ENCODE results near the gene MAST1.

Gene MAST1

GRCh38 chr19:12864721-12865715, 26.7 kb downstream of the MAST1 start:
- DNase-seq = no peak
- H3K27ac ChIP-seq (ENCODE audit: insufficient read depth in 1 of 2, low read depth in 1 of 2, low read length in 2 of 2, poor library complexity in 1 of 2, severe bottlenecking in 2 of 2) = no peak overlapping the region
- POLR2A ChIA-PET = interaction anchor here (0.6 kb wide), 1 partner anchor 166 kb away, joined by 4 read pairs; no protein-coding TSS in a partner anchor

GRCh38 chr19:12865746-12866415, 27.6 kb downstream of the MAST1 start:
- H3K4me3 ChIP-seq (ENCODE audit: control insufficient read depth in 1 of 7, extremely low read depth in 1 of 7, insufficient read depth in 4 of 7, low read depth in 2 of 7, low read length in 6 of 7) = no peak overlapping the region
- DNase-seq = no peak
- H3K27ac ChIP-seq (ENCODE audit: insufficient read depth in 1 of 2, low read depth in 1 of 2, low read length in 2 of 2, poor library complexity in 1 of 2, severe bottlenecking in 2 of 2) = no peak overlapping the region
- H3K4me1 ChIP-seq (ENCODE audit: control extremely low read depth in 1 of 4, control insufficient read depth in 4 of 4, insufficient read depth in 4 of 4, low read length in 3 of 4) = peaks cover 0 to 12% (median 8%) of the 10 kb centered on the region in 4 experiments
- H3K27me3 ChIP-seq (replicated peaks in 2 of 5; ENCODE audit: control insufficient read depth in 4 of 5, insufficient read depth in 5 of 5, low read length in 4 of 5) = peaks cover 0 to 4% (median 0%) of the 10 kb centered on the region in 5 experiments
- no peaks in the 10 kb centered on the region for H3K9me3 ChIP-seq (ENCODE audit: control extremely low read depth in 1 of 5, control insufficient read depth in 4 of 5, insufficient read depth in 2 of 5, low read depth in 1 of 5, low read length in 4 of 5)
- ChIA-PET CTCF (interaction anchor here (1.7 to 3.4 kb wide), 3 partner anchors 17 to 18 kb away, joined by 6 to 17 read pairs (median 8); no protein-coding TSS in a partner anchor), POLR2A (no interaction called here)
- H3K36me3 ChIP-seq (ENCODE audit: control insufficient read depth in 4 of 4, insufficient read depth in 4 of 4, low read length in 3 of 4) = no peaks in the 10 kb centered on the region
- 96% methylated on average over 13 of the region's 19 CpGs for WGBS (ENCODE audit: insufficient coverage)

More at GRCh38 chr19:12864721-12865715, 26.7 kb downstream of the MAST1 start:
- WGBS (ENCODE audit: insufficient coverage) = 93% methylated on average over 28 of the region's 34 CpGs
- no peaks in the 10 kb centered on the region for H3K36me3 ChIP-seq (ENCODE audit: control insufficient read depth in 4 of 4, insufficient read depth in 4 of 4, low read length in 3 of 4)
- H3K4me1 ChIP-seq (ENCODE audit: control extremely low read depth in 1 of 4, control insufficient read depth in 4 of 4, insufficient read depth in 4 of 4, low read length in 3 of 4) = peaks cover 0 to 12% (median 8%) of the 10 kb centered on the region in 4 experiments
- H3K9me3 ChIP-seq (ENCODE audit: control extremely low read depth in 1 of 5, control insufficient read depth in 4 of 5, insufficient read depth in 2 of 5, low read depth in 1 of 5, low read length in 4 of 5) = no peaks in the 10 kb centered on the region
- CTCF ChIA-PET = interaction anchor here (0.7 to 3.4 kb wide), 5 partner anchors 16 to 100 kb away, joined by 3 to 17 read pairs (median 6); no protein-coding TSS in a partner anchor
- peaks cover 0 to 4% (median 0%) of the 10 kb centered on the region in 5 experiments for H3K27me3 ChIP-seq (replicated peaks in 2 of 5; ENCODE audit: control insufficient read depth in 4 of 5, insufficient read depth in 5 of 5, low read length in 4 of 5)
- H3K4me3 ChIP-seq (ENCODE audit: control insufficient read depth in 1 of 7, extremely low read depth in 1 of 7, insufficient read depth in 4 of 7, low read depth in 2 of 7, low read length in 6 of 7) = no peak overlapping the region

- H3K27me3 ChIP-seq (replicated peaks in 2 of 5; ENCODE audit: control insufficient read depth in 4 of 5, insufficient read depth in 5 of 5, low read length in 4 of 5) = peaks cover 0 to 4% (median 0%) of the 10 kb centered on the region in 5 experiments
- WGBS (ENCODE audit: insufficient coverage) = 95% methylated on average over 17 of the region's 29 CpGs
- H3K27ac ChIP-seq (ENCODE audit: insufficient read depth in 1 of 2, low read depth in 1 of 2, low read length in 2 of 2, poor library complexity in 1 of 2, severe bottlenecking in 2 of 2) = peak overlapping the region in 1 of 2 experiments; percentile 79
- peaks cover 0 to 12% (median 8%) of the 10 kb centered on the region in 4 experiments for H3K4me1 ChIP-seq (ENCODE audit: control extremely low read depth in 1 of 4, control insufficient read depth in 4 of 4, insufficient read depth in 4 of 4, low read length in 3 of 4)
- POLR2A ChIA-PET = interaction anchor here (0.7 kb wide), 1 partner anchor 224 kb away, joined by 3 read pairs; no protein-coding TSS in a partner anchor
- no peak for DNase-seq
- no peaks in the 10 kb centered on the region for H3K36me3 ChIP-seq (ENCODE audit: control insufficient read depth in 4 of 4, insufficient read depth in 4 of 4, low read length in 3 of 4)
- CTCF ChIA-PET = interaction anchor here (0.6 to 3.4 kb wide), 6 partner anchors 12 to 106 kb away, joined by 3 to 17 read pairs (median 4); no protein-coding TSS in a partner anchor
- H3K9me3 ChIP-seq (ENCODE audit: control extremely low read depth in 1 of 5, control insufficient read depth in 4 of 5, insufficient read depth in 2 of 5, low read depth in 1 of 5, low read length in 4 of 5) = no peaks in the 10 kb centered on the region
- H3K4me3 ChIP-seq (ENCODE audit: control insufficient read depth in 1 of 7, extremely low read depth in 1 of 7, insufficient read depth in 4 of 7, low read depth in 2 of 7, low read length in 6 of 7) = peak overlapping the region in 4 of 7 experiments; percentile 73 to 94 (median 80)
Observed at GRCh38 chr19:12866416-12867119, 28.3 kb downstream of the MAST1 start.

GRCh38 chr19:12867120-12868099, 29.1 kb downstream of the MAST1 start:
- POLR2A ChIA-PET = interaction anchor here (0.6 to 0.7 kb wide), 2 partner anchors 14 to 225 kb away, joined by 3 read pairs; no protein-coding TSS in a partner anchor
- Histone ChIP-seq H3K36me3 (ENCODE audit: control insufficient read depth in 4 of 4, insufficient read depth in 4 of 4, low read length in 3 of 4) (no peaks in the 10 kb centered on the region), H3K9me3 (ENCODE audit: control extremely low read depth in 1 of 5, control insufficient read depth in 4 of 5, insufficient read depth in 2 of 5, low read depth in 1 of 5, low read length in 4 of 5) (no peaks in the 10 kb centered on the region), H3K27ac (ENCODE audit: insufficient read depth in 1 of 2, low read depth in 1 of 2, low read length in 2 of 2, poor library complexity in 1 of 2, severe bottlenecking in 2 of 2) (peak overlapping the region in 1 of 2 experiments; percentile 79), H3K4me3 (ENCODE audit: control insufficient read depth in 1 of 7, extremely low read depth in 1 of 7, insufficient read depth in 4 of 7, low read depth in 2 of 7, low read length in 6 of 7) (peak overlapping the region; percentile 55 to 94 (median 73)), H3K27me3 (replicated peaks in 2 of 5; ENCODE audit: control insufficient read depth in 4 of 5, insufficient read depth in 5 of 5, low read length in 4 of 5) (peaks cover 0 to 4% (median 0%) of the 10 kb centered on the region in 5 experiments), H3K4me1 (ENCODE audit: control extremely low read depth in 1 of 4, control insufficient read depth in 4 of 4, insufficient read depth in 4 of 4, low read length in 3 of 4) (peaks cover 0 to 12% (median 8%) of the 10 kb centered on the region in 4 experiments)
- 2% methylated on average over 34 of the region's 51 CpGs for WGBS (ENCODE audit: insufficient coverage)
- DNase-seq = peak; percentile 85 to 88 (median 87)
- CTCF ChIA-PET = interaction anchor here (0.6 to 1.1 kb wide), 5 partner anchors 13 to 107 kb away, joined by 3 to 5 read pairs (median 3); no protein-coding TSS in a partner anchor

GRCh38 chr19:12868540-12869112, 30.3 kb downstream of the MAST1 start:
- Histone ChIP-seq H3K27me3 (replicated peaks in 2 of 5; ENCODE audit: control insufficient read depth in 4 of 5, insufficient read depth in 5 of 5, low read length in 4 of 5) (peaks cover 0 to 2% (median 0%) of the 10 kb centered on the region in 5 experiments), H3K4me1 (ENCODE audit: control extremely low read depth in 1 of 4, control insufficient read depth in 4 of 4, insufficient read depth in 4 of 4, low read length in 3 of 4) (peaks cover 0 to 12% (median 8%) of the 10 kb centered on the region in 4 experiments), H3K36me3 (ENCODE audit: control insufficient read depth in 4 of 4, insufficient read depth in 4 of 4, low read length in 3 of 4) (peaks cover 0 to 6% (median 0%) of the 10 kb centered on the region in 4 experiments), H3K27ac (ENCODE audit: insufficient read depth in 1 of 2, low read depth in 1 of 2, low read length in 2 of 2, poor library complexity in 1 of 2, severe bottlenecking in 2 of 2) (no peak overlapping the region), H3K4me3 (ENCODE audit: control insufficient read depth in 1 of 7, extremely low read depth in 1 of 7, insufficient read depth in 4 of 7, low read depth in 2 of 7, low read length in 6 of 7) (no peak overlapping the region), H3K9me3 (ENCODE audit: control extremely low read depth in 1 of 5, control insufficient read depth in 4 of 5, insufficient read depth in 2 of 5, low read depth in 1 of 5, low read length in 4 of 5) (no peaks in the 10 kb centered on the region)
- no peak for DNase-seq
- POLR2A ChIA-PET = interaction anchor here (0.6 kb wide), 1 partner anchor 15 kb away, joined by 3 read pairs; no protein-coding TSS in a partner anchor
- WGBS (ENCODE audit: insufficient coverage) = 97% methylated on average over 9 of the region's 10 CpGs
- CTCF ChIA-PET = interaction anchor here (0.6 to 1.0 kb wide), 2 partner anchors 11 to 40 kb away, joined by 4 to 5 read pairs; no protein-coding TSS in a partner anchor

Data from common myeloid progenitor, CD34-positive (primary cell).